Heart left ventricle (tissue), 13 donors: ENCODE results near the gene LEPROT.

Experiments used
- CTCF ChIP-seq, 12 donors: fragments of 200-600 bp; sonication (generic) in 4 of 12; IDR thresholded peaks; one replicate each; pipeline versions ENCODE4 v1.5.0 to v1.8.0; 2018 to 2022; ENCODE audit warnings: antibody characterized with exemption in 12 of 12, mild to moderate bottlenecking in 5 of 12
- POLR2A ChIP-seq, 2 donors: fragments of 450-650 bp; IDR thresholded peaks; one replicate each; pipeline ENCODE4 v1.6.1; 2017; ENCODE audit warnings: antibody characterized with exemption in 2 of 2, mild to moderate bottlenecking in 2 of 2, moderate library complexity in 2 of 2
- donor health status: ischemic (EF 13 %, LVEDD 7.1; RV severe dilation, severe dysfunction).
- donor health status: DM: no; HTN: yes; CAD: no.
- donor health status: DM: no; HTN: no; CAD: no.
- donor health status: ischemic (EF 25% LVEDD 6.9; RV normal size, moderate dysfunction).
- donor health status: ischemic (EF 25% LVEDD 5.7; RV mildly dilated, moderate dysfunction).
- donor health status: ischemic (EF 35%, LVEDD 5.7; RV mildly dilated, moderate dysfunction).
- donor health status: nonischemic (EF 11% LVEDD 7.7; RV severe dilation, severe dysfunction).
- donor health status: DM: yes; HTN: yes; CAD: no.
- donor health status: PGD.
- donor health status: ischemic (EF 29% LVEDD 5.4; RV normal size, mild dysfunction).
- donor health status: nonischemic (EF 23%, LVEDD 6.1; RV moderate dilation, normal function).

GRCh38 chr1:65458730-65459396 lies 38.4 kb downstream of the LEPROT start:
- TF ChIP-seq CTCF (IDR thresholded peaks at IDR 0.05) = no peak
- TF ChIP-seq POLR2A (IDR thresholded peaks at IDR 0.05) = no peak
